Trophoblast cell (in vitro differentiated cells and primary cell): ENCODE results near the gene ERI2.

ENCODE experiments used
- DNase-seq, 2 donors: peaks; one replicate each; pipeline ENCODE4 v3.0.0-alpha.2; 2016
- H2AFZ ChIP-seq: 2 replicates; pipeline ENCODE4 v1.6.1; 2013; ENCODE audit warnings: low read length, moderate library complexity, mild to moderate bottlenecking; ENCODE audit not compliant: insufficient read depth, poor library complexity
- H2AK5ac ChIP-seq: 2 replicates; pipeline ENCODE4 v1.6.1; 2013; ENCODE audit warnings: mild to moderate bottlenecking, low read length
- H2BK120ac ChIP-seq: 2 replicates; pipeline ENCODE4 v1.6.1; 2013; ENCODE audit warnings: low read length, mild to moderate bottlenecking, moderate library complexity; ENCODE audit not compliant: insufficient read depth, poor library complexity
- H2BK12ac ChIP-seq: 2 replicates; pipeline ENCODE4 v1.6.1; 2013; ENCODE audit warnings: mild to moderate bottlenecking, low read length, moderate library complexity
- H2BK5ac ChIP-seq: 2 replicates; pipeline ENCODE4 v1.6.1; 2013; ENCODE audit warnings: low read length, low read depth, moderate library complexity, mild to moderate bottlenecking; ENCODE audit not compliant: poor library complexity
- H3K14ac ChIP-seq: 2 replicates; pipeline ENCODE4 v1.6.1; 2013; ENCODE audit warnings: mild to moderate bottlenecking, low read length
- H3K18ac ChIP-seq: 2 replicates; pipeline ENCODE4 v1.6.1; 2013; ENCODE audit warnings: mild to moderate bottlenecking, low read length
- H3K23ac ChIP-seq: 2 replicates; pipeline ENCODE4 v1.6.1; 2013; ENCODE audit warnings: low read length
- H3K27ac ChIP-seq: 2 replicates; pipeline ENCODE4 v1.5.1; 2013; ENCODE audit warnings: low read depth, mild to moderate bottlenecking, inconsistent platforms, low read length, moderate library complexity
- H3K27me3 ChIP-seq: 2 replicates; pipeline ENCODE4 v1.6.1; 2013; ENCODE audit warnings: inconsistent platforms, mild to moderate bottlenecking, low read length, moderate library complexity; ENCODE audit not compliant: insufficient read depth
- H3K36me3 ChIP-seq, 2 experiments: 1 replicate in 1 of 2; 2 replicates in 1 of 2; pipeline ENCODE4 v1.6.1; 2013; ENCODE audit warnings: low read length in 2 of 2, mild to moderate bottlenecking in 2 of 2, moderate library complexity in 1 of 2; ENCODE audit not compliant: insufficient read depth in 2 of 2, control insufficient read depth in 1 of 2
- H3K4ac ChIP-seq: 2 replicates; pipeline ENCODE4 v1.6.1; 2013; ENCODE audit warnings: low read depth, mild to moderate bottlenecking, low read length, moderate library complexity
- H3K4me1 ChIP-seq, 2 experiments: 1 replicate in 1 of 2; 2 replicates in 1 of 2; pipeline ENCODE4 v1.6.1; 2013; ENCODE audit warnings: low read length in 2 of 2, mild to moderate bottlenecking in 2 of 2, moderate library complexity in 1 of 2; ENCODE audit not compliant: insufficient read depth in 2 of 2, control insufficient read depth in 1 of 2
- H3K4me2 ChIP-seq: 2 replicates; pipeline ENCODE4 v1.6.1; 2013; ENCODE audit warnings: inconsistent platforms, mild to moderate bottlenecking, low read length, moderate library complexity
- H3K4me3 ChIP-seq: 2 replicates; pipeline ENCODE4 v1.5.1; 2013; ENCODE audit warnings: mild to moderate bottlenecking, low read depth, low read length, inconsistent platforms
- H3K79me1 ChIP-seq: one replicate; pipeline ENCODE4 v1.6.1; 2013; ENCODE audit warnings: low read length
- H3K79me2 ChIP-seq: 2 replicates; pipeline ENCODE4 v1.6.1; 2013; ENCODE audit warnings: low read length, mild to moderate bottlenecking; ENCODE audit not compliant: control insufficient read depth, insufficient read depth, poor library complexity
- H3K9ac ChIP-seq: 2 replicates; pipeline ENCODE4 v1.6.1; 2013; ENCODE audit warnings: mild to moderate bottlenecking, low read length
- H3K9me3 ChIP-seq: 2 replicates; pipeline ENCODE4 v1.6.1; 2013; ENCODE audit warnings: low read depth, mild to moderate bottlenecking, control low read depth, inconsistent platforms, low read length; ENCODE audit not compliant: insufficient read depth
- H4K12ac ChIP-seq: 2 replicates; pipeline ENCODE4 v1.6.1; 2013; ENCODE audit warnings: low read depth, mild to moderate bottlenecking, low read length, moderate library complexity
- H4K8ac ChIP-seq: 2 replicates; pipeline ENCODE4 v1.6.1; 2013; ENCODE audit warnings: low read depth, mild to moderate bottlenecking, low read length, moderate library complexity
- H4K91ac ChIP-seq: one replicate; pipeline ENCODE4 v1.6.1; 2013; ENCODE audit warnings: low read depth, mild to moderate bottlenecking, low read length, moderate library complexity
- WGBS: extraction: QIAGEN DNeasy Blood & Tissue Kit; methylation state at CpG from one replicate; pipeline ENCODE4 v1.1.7; 2013; ENCODE audit warnings: missing lambda C conversion rate; ENCODE audit not compliant: insufficient read length, insufficient coverage; ENCODE audit errors: extremely low coverage; 5-methylcytosine and 5-hydroxymethylcytosine counted together

The ERI2 gene

GRCh38 chr16:20839504-20839903 is 33.2 kb upstream of the ERI2 start:
- Histone ChIP-seq H3K14ac (no peak overlapping the region), H3K4me3 (no peak overlapping the region), H2AK5ac (no peak overlapping the region), H3K23ac (no peak overlapping the region), H3K79me2 (no peaks in the 10 kb centered on the region), H4K91ac (no peak overlapping the region), H3K27ac (no peak overlapping the region), H3K27me3 (no peaks in the 10 kb centered on the region), H3K9me3 (no peaks in the 10 kb centered on the region), H2AFZ (no peak overlapping the region), H3K36me3 (peaks cover 2 to 3% of the 10 kb centered on the region in 2 experiments), H3K9ac (no peak overlapping the region), H3K4me2 (no peak overlapping the region), H2BK120ac (no peak overlapping the region), H2BK5ac (no peak overlapping the region), H3K4ac (no peak overlapping the region), H4K12ac (no peak overlapping the region), H3K79me1 (no peaks in the 10 kb centered on the region), H2BK12ac (no peak overlapping the region), H3K18ac (no peak overlapping the region), H3K4me1 (no peaks in the 10 kb centered on the region), H4K8ac (no peak overlapping the region)
- WGBS = no CpG with 5 or more reads among the region's 2 CpGs
- DNase-seq = no peak

DNA sequence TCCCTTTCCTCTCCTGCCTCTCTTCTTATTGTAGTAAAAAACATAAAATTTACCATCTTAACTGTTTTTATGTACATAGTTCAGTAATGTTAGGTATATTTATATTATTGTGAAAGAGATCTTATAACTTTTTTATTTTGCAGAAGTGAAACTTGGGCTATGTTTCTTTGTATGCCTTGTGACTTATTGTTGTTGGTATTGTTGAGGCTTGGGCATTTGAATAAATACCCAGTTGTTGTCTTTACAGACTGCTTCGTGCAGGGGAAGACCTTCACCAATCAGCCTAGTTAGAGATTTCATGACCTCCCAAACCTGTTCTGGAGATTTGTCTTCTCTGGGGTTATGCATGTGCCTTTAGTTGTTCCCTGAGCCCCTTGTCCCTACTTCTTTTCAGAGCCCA is 32.0 kb upstream of the ERI2 start:
- no peaks in the 10 kb centered on the region for H3K4me1 ChIP-seq
- no CpG with 5 or more reads among the region's 1 CpG for WGBS
- no peak overlapping the region for H3K18ac ChIP-seq
- H3K23ac ChIP-seq = no peak overlapping the region
- no peak overlapping the region for H2BK12ac ChIP-seq
- no peak overlapping the region for H3K4me3 ChIP-seq
- no peak overlapping the region for H3K14ac ChIP-seq
- no peak overlapping the region for H2AFZ ChIP-seq
- H4K8ac ChIP-seq = no peak overlapping the region
- no peaks in the 10 kb centered on the region for H3K9me3 ChIP-seq
- no peak overlapping the region for H2BK5ac ChIP-seq
- no peak overlapping the region for H2BK120ac ChIP-seq
- H4K91ac ChIP-seq = no peak overlapping the region
- H3K9ac ChIP-seq = no peak overlapping the region
- no peak overlapping the region for H3K4ac ChIP-seq
- no peak overlapping the region for H3K27ac ChIP-seq
- no peak overlapping the region for H2AK5ac ChIP-seq
- no peak overlapping the region for H3K4me2 ChIP-seq
- no peak overlapping the region for H4K12ac ChIP-seq
- H3K27me3 ChIP-seq = no peaks in the 10 kb centered on the region
- H3K36me3 ChIP-seq = peaks cover 2 to 3% of the 10 kb centered on the region in 2 experiments
- no peaks in the 10 kb centered on the region for H3K79me1 ChIP-seq
- DNase-seq = no peak
- no peaks in the 10 kb centered on the region for H3K79me2 ChIP-seq

GRCh38 chr16:20833086-20833485 is 26.8 kb upstream of the ERI2 start:
- Histone ChIP-seq H3K4me1 (no peaks in the 10 kb centered on the region), H2AFZ (no peak overlapping the region), H3K79me2 (no peaks in the 10 kb centered on the region), H3K23ac (no peak overlapping the region), H3K4me2 (no peak overlapping the region), H3K4me3 (no peak overlapping the region), H3K27me3 (no peaks in the 10 kb centered on the region), H3K14ac (no peak overlapping the region), H3K9ac (no peak overlapping the region), H3K27ac (no peak overlapping the region), H4K12ac (no peak overlapping the region), H3K79me1 (no peaks in the 10 kb centered on the region), H2BK12ac (no peak overlapping the region), H3K18ac (no peak overlapping the region), H4K8ac (no peak overlapping the region), H2BK5ac (no peak overlapping the region), H3K9me3 (no peaks in the 10 kb centered on the region), H3K36me3 (peaks cover 2 to 3% of the 10 kb centered on the region in 2 experiments), H2AK5ac (no peak overlapping the region), H3K4ac (no peak overlapping the region), H2BK120ac (no peak overlapping the region), H4K91ac (no peak overlapping the region)
- WGBS = no CpG with 5 or more reads among the region's 2 CpGs
- DNase-seq = no peak

GRCh38 chr16:20830372-20830771 is 24.1 kb upstream of the ERI2 start:
- Histone ChIP-seq H2BK5ac (no peak overlapping the region), H2AFZ (no peak overlapping the region), H3K79me2 (no peaks in the 10 kb centered on the region), H2AK5ac (no peak overlapping the region), H3K4ac (no peak overlapping the region), H3K27me3 (no peaks in the 10 kb centered on the region), H3K9ac (no peak overlapping the region), H3K4me2 (no peak overlapping the region), H4K8ac (no peak overlapping the region), H4K91ac (no peak overlapping the region), H3K79me1 (no peaks in the 10 kb centered on the region), H3K27ac (no peak overlapping the region), H3K18ac (no peak overlapping the region), H3K4me3 (no peak overlapping the region), H3K9me3 (no peaks in the 10 kb centered on the region), H3K14ac (no peak overlapping the region), H4K12ac (no peak overlapping the region), H3K36me3 (no peaks in the 10 kb centered on the region), H3K4me1 (no peaks in the 10 kb centered on the region), H2BK120ac (no peak overlapping the region), H2BK12ac (no peak overlapping the region), H3K23ac (no peak overlapping the region)
- DNase-seq = no peak
- WGBS = no CpG with 5 or more reads among the region's 1 CpG
